ENCODE results near the gene SVEP1.

The SVEP1 gene

GRCh38 chr9:110405858-110406443, 173.6 kb downstream of the SVEP1 start:
- no peak for TF ChIP-seq TAF1 (IDR thresholded peaks at IDR 0.05; ENCODE audit: borderline replicate concordance, insufficient read depth, low read length)
- no peak for TF ChIP-seq POLR2AphosphoS5 (IDR thresholded peaks at IDR 0.05; ENCODE audit: low read depth, low read length)
- no peak for TF ChIP-seq REST (IDR thresholded peaks at IDR 0.05; ENCODE audit: insufficient read depth in 1 of 2, low read depth in 2 of 2, low read length in 2 of 2)
- no peak for TF ChIP-seq SIN3A (IDR thresholded peaks at IDR 0.05; ENCODE audit: borderline replicate concordance, insufficient read depth, low read length)
- TF ChIP-seq FOXP2 (optimal IDR thresholded peaks at IDR 0.05; ENCODE audit: borderline replicate concordance, extremely low read depth, extremely low read length, insufficient read depth), result no peak

- TF ChIP-seq SIN3A (IDR thresholded peaks at IDR 0.05; ENCODE audit: borderline replicate concordance, insufficient read depth, low read length) (no peak), POLR2AphosphoS5 (IDR thresholded peaks at IDR 0.05; ENCODE audit: low read depth, low read length) (no peak), TAF1 (IDR thresholded peaks at IDR 0.05; ENCODE audit: borderline replicate concordance, insufficient read depth, low read length) (no peak), FOXP2 (optimal IDR thresholded peaks at IDR 0.05; ENCODE audit: borderline replicate concordance, extremely low read depth, extremely low read length, insufficient read depth) (no peak), REST (IDR thresholded peaks at IDR 0.05; ENCODE audit: insufficient read depth in 1 of 2, low read depth in 2 of 2, low read length in 2 of 2) (no peak)
Measured at GRCh38 chr9:110404473-110404872, 175.1 kb downstream of the SVEP1 start.

- no peak for TF ChIP-seq FOXP2 (optimal IDR thresholded peaks at IDR 0.05; ENCODE audit: borderline replicate concordance, extremely low read depth, extremely low read length, insufficient read depth)
- TF ChIP-seq REST (IDR thresholded peaks at IDR 0.05; ENCODE audit: insufficient read depth in 1 of 2, low read depth in 2 of 2, low read length in 2 of 2), result no peak
- no peak for TF ChIP-seq POLR2AphosphoS5 (IDR thresholded peaks at IDR 0.05; ENCODE audit: low read depth, low read length)
- no peak for TF ChIP-seq SIN3A (IDR thresholded peaks at IDR 0.05; ENCODE audit: borderline replicate concordance, insufficient read depth, low read length)
- TF ChIP-seq TAF1 (IDR thresholded peaks at IDR 0.05; ENCODE audit: borderline replicate concordance, insufficient read depth, low read length), result no peak
Measured at GRCh38 chr9:110399983-110400382, 179.6 kb downstream of the SVEP1 start.

- TF ChIP-seq FOXP2 (optimal IDR thresholded peaks at IDR 0.05; ENCODE audit: borderline replicate concordance, extremely low read depth, extremely low read length, insufficient read depth) (no peak), REST (IDR thresholded peaks at IDR 0.05; ENCODE audit: insufficient read depth in 1 of 2, low read depth in 2 of 2, low read length in 2 of 2) (no peak), TAF1 (IDR thresholded peaks at IDR 0.05; ENCODE audit: borderline replicate concordance, insufficient read depth, low read length) (no peak), SIN3A (IDR thresholded peaks at IDR 0.05; ENCODE audit: borderline replicate concordance, insufficient read depth, low read length) (no peak), POLR2AphosphoS5 (IDR thresholded peaks at IDR 0.05; ENCODE audit: low read depth, low read length) (no peak)
Measured at GRCh38 chr9:110391826-110392485, 187.6 kb downstream of the SVEP1 start.
